Prostate gland (tissue), 2 donors: ENCODE results near the gene RNF17.

ENCODE experiments used
- POLR2A ChIP-seq: fragments of 450-650 bp; IDR thresholded peaks from one replicate; pipeline ENCODE4 v1.6.1; 2016; ENCODE audit warnings: antibody characterized with exemption, mild to moderate bottlenecking
- TF ChIP-seq, protein P1 (sequence below), 4 experiments: fragments of 200-600 bp in 2 of 4; fragments of 450-650 bp in 2 of 4; sonication (generic) in 2 of 4; IDR thresholded peaks; 1 replicate in 3 of 4; 2 replicates in 1 of 4; pipeline ENCODE4 v1.5.1; 2016 to 2019; ENCODE audit warnings: antibody characterized with exemption in 4 of 4, mild to moderate bottlenecking in 2 of 4, moderate library complexity in 2 of 4

DNA sequence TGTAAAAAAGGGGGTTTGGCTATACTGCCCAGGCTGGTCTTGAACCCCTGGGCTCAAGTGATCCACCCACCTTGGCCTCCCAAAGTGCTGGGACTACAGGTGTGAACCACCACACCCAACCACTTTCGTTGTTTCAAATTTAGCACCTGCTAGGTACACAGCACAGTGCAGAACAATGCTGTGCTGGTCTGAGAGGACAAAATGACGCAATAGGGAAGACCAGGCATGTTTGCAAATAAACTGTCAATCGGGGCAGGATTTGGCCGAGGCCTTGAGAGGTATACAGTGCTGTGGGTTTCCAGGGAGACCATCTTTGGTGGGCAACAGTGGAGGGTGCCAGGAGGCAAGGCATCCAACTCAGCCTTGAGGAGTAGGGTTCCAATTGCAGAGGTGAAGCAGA, 46.8 kb upstream of the RNF17 start:
- TF ChIP-seq, protein P1, sequence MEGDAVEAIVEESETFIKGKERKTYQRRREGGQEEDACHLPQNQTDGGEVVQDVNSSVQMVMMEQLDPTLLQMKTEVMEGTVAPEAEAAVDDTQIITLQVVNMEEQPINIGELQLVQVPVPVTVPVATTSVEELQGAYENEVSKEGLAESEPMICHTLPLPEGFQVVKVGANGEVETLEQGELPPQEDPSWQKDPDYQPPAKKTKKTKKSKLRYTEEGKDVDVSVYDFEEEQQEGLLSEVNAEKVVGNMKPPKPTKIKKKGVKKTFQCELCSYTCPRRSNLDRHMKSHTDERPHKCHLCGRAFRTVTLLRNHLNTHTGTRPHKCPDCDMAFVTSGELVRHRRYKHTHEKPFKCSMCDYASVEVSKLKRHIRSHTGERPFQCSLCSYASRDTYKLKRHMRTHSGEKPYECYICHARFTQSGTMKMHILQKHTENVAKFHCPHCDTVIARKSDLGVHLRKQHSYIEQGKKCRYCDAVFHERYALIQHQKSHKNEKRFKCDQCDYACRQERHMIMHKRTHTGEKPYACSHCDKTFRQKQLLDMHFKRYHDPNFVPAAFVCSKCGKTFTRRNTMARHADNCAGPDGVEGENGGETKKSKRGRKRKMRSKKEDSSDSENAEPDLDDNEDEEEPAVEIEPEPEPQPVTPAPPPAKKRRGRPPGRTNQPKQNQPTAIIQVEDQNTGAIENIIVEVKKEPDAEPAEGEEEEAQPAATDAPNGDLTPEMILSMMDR (IDR thresholded peaks at IDR 0.05): no peak
- TF ChIP-seq POLR2A: no peak
